SW 1271 (cell line): ENCODE measurements around the gene NOL9.
"Not testable (repeated sequence)": the region's sequence is repeated elsewhere in the genome, so short reads cannot be mapped to it uniquely, and the experiment has no call there.

Experiments
- DNase-seq, 2 experiments: peaks; one replicate each; lab custom pipeline; 2025; lab: John Stamatoyannopoulos, UW

NOL9 gene

DNA sequence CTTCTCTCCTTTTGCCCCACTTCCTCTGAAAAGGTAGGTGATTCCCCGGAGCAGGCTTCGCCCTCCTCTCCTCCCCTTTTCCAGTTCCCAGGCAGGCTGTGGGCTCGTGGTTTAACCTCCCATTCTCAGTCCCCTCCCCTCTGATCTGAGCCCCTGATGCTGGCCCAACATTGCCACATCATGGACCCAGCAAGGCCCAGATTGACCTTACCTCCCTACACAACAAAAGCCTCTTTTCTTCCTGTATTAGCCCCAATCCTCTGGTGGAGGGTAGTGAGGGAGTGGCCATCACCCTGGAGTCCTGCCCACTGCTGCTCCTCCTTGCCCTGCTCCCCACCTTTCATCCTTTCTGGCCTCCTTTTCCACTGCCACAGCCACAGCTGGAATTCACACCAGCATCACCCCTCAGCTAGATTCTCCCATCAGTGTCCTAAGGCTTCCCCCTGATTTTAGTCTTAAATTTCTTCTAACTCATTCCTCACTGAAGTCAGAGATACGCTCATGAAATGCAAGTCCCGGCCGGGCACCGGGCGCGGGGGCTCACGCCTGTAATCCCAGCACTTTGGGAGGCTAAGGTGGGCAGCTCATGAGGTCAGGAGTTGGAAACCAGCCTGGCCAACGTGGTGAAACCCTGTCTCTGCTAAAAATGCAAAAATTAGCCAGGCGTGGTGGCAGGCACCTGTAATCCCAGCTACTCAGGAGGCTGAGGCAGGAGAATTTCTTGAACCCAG lies 18.5 kb upstream of the NOL9 start:
- DNase-seq = no peak

DNA sequence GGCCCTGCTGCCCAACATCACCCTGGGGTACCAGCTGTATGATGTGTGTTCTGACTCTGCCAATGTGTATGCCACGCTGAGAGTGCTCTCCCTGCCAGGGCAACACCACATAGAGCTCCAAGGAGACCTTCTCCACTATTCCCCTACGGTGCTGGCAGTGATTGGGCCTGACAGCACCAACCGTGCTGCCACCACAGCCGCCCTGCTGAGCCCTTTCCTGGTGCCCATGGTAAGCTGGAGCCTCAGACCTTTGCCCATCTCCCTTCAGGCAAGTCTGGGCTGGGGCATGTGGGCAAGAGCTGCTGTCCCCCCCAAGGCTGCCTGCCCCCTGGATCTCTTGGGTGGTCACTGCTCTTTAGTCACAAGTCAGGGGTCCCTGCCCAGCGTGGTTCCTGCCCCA lies 16.7 kb upstream of the NOL9 start:
- DNase-seq = no peak

DNA sequence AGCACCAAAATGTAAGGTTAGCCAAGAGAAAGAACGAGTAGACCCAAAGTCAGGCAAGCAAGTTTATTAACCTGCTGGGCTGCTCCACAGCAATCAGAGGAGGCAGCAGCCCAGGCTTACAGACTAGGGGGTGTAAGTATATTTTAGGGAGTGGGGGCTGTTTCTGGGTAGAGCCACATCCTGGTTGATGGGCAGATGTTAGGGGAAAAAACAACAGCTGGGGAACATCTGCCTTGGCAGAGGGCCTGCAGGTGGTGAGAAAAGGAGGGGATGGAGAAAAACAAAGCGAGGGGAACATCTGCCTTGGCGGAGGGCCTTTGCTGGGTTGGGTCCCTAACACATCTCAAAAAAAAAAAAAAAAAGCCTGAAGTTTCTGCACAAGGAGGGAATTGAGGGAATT lies 15.8 kb upstream of the NOL9 start:
- DNase-seq = no peak

DNA sequence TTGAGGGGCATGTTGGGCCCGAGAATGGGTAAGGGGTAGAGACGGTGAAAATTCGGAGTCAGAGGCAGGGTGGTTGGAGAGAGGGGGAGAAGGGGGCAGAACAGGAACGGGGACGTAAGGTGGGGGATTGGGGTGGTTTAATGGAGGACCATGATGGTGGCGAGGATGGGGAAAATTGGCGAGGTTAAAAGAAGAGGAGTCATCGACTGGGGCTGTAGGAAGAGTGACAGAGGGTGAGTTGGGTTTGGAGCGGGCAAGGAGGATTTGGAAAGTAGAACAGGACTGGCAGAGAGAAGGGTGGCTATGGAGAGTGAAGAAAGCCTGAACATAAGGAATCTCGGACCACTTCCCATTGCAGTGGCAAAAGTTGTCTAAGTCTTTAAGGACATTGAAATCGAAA lies 14.7 kb upstream of the NOL9 start:
- DNase-seq = no peak

DNA sequence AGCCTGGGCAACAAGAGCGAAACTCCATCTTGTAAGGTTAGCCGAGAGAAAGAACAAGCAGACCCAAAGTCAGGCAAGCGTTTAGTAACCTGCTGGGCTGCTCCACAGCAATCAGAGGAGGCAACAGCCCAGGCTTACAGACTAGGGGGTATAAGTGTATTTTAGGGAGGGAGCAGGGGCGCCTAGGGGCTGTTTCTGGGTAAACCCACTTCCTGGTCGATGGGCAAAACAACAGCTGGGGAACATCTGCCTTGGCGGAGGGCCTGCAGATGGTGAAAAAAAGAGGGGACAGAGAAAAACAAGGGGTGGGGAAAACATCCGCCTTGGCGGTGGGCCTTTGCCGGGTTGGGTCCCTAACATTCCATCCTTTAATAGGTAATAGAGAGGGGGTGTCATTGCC lies 6.0 kb upstream of the NOL9 start:
- DNase-seq = no peak

DNA sequence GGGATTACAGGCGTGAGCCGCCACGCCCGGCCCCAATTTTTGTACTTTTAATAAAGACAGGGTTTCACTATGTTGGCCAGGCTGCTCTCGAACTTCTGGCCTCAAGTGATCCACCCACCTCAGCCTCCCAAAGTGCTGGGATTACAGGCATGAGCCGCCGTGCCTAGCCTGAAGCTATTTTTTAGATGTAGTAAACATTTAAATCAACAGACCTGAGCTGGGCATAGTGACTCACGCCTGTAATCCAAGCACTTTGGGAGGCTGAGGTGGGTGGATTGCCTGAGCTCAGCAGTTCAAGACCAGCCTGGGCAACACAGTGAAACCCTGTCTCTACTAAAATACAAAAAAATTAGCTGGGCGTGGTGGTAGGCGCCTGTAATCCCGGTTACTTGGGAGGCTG lies 4.8 kb upstream of the NOL9 start:
- not testable (repeated sequence) for DNase-seq

DNA sequence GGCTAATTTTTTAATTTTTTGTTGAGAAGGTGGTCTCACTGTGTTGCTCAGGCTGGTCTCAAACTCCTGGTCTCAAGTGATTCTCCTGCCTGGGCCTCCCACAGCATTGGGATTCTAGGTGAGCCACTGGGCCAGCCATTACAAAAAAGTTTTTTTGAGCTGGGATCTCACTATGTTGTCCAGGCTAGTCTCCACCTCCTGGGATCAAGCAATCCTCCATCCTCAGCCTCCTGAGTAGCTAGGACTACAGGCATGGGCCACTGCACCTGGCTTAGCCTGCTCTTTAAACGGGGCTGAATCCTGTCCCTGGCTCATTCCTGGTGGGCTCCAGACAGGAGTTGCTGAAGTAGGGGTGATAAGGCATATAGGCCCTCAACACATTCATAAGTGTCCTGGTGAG lies 3.3 kb upstream of the NOL9 start:
- no peak for DNase-seq

DNA sequence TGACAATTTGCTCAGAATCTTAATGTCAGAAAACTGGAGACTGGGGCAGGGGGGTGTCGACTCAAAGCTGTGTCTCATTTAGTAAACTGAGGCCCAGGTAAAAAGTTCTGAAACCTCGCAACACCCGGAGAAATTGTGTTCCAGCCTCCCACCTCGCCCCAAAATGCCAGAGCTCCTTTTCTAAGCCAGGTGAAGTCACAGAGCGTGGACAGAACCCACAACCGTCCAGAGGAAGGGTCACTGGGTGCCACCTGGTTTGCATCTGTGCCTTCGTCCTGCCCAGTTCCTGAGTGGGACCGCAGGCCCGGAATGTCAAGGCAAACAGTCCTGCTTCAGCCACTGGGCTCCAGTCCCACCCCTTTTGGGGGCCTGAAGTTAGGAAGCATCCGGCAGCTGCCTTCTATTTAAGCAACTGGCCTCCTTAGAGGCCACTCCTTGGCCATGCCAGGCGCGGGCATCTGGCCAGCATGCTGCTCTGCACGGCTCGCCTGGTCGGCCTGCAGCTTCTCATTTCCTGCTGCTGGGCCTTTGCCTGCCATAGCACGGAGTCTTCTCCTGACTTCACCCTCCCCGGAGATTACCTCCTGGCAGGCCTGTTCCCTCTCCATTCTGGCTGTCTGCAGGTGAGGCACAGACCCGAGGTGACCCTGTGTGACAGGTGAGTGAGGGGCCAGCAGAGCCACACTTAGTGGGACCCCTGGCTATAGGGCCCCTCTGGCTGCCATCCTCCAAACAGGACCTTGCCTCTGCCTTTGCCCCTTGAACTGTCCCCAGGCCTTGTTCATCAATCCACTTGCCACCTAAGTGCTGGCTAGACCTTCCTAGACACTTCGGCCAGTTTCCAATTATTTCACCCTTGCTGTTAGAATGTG lies 830 bp upstream of the NOL9 start, which contains the start of gene TAS1R1:
TSS of gene TAS1R1 (plus strand) at position 401 of the 872 bp plus-strand sequence. CDS start at position 468, 67 bp downstream.
- DNase-seq = no peak

DNA sequence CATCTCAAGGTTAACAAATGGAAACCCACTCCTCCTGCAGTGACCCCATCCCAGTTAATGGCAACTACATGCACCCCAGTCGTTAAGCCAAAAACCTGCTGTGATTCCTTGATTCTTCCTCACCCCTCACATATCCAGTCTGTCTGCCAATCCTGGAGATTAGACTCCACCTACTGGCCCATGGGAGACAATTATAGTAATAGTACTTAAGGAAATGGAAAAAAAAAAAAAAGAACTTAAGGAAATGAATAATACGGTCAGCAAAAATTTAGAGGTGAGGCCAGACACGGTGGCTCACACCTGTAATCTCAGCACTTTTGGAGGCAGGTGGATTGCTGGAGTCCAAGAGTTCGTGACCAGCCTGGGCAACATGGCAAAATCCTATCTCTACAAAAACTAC lies 7.0 kb downstream of the NOL9 start:
- no peak for DNase-seq

DNA sequence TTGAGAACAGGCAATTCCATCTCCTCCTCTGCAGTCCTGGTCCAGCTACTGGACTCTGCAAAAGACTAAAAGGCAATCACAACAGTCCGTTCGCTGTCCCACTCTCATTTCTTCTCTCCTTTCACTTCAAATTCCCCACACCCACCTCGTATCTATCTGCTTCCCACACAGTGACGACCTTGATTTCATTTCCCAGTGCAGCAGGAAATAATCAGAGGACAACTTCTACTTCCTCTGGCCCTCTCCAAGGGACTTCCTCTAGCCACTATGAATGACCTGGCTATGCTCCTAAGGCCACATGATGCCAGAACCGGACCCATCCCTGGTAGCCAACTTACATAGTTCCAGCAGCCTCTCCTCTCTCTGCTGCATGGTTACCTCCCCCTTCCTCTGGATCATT lies 8.0 kb downstream of the NOL9 start:
- DNase-seq = no peak

DNA sequence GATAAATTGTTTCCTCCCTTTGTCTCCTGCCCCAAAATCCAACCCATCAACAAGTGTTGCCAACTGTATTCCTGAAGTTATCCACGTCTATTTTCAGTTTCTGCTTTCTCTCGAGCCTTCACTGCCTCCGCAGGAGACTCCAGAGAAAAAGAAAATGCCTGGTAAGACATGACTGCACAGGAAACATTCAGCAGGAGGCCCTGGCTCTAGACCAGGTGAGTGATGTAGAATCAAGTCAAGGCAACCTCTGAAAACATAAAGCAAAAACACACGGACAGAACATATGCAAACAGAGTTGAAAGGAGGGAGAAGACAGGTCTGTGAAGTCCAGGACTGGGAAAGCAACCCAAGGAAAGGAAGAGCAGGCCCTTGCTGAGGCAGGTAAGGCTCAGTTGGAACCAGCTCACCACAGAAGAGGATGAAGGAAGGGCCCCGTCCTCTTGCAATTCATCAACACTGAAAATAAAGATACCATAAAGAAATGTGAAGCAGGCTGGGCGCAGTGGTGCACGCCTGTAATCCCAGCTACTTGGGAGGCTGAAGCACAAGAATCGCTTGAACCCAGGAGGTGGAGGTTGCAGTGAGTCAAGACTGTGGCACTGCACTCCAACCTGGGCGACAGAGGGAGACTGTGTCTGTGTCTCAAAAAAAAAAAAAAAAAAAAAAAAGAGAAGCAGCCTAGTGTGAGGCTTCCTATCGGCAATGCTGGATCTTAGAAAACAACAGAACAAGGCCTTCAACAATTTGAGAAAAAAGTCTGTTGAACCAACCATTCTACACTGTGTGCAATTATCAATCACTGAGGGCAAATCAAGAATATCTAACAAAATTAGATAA lies 8.8 kb downstream of the NOL9 start:
- DNase-seq = no peak

DNA sequence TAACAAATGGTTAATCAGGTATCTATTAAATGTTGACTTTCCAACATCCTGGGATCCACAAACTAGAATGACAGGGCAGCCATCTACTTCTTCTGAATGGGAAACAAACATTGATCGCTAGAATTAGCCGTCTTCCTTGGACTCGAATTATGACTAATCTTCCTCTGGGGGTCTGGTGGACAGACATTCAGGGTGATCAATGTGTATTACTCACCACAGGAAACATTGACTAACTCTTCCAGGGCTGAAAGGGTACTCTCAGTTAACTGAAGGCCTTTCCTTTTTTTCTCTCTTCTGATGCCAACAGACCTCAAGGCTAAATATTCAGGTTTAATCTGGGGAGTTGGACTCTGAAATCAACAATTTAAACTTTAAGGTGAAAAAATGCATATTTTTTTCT lies 9.5 kb downstream of the NOL9 start:
- DNase-seq = no peak

DNA sequence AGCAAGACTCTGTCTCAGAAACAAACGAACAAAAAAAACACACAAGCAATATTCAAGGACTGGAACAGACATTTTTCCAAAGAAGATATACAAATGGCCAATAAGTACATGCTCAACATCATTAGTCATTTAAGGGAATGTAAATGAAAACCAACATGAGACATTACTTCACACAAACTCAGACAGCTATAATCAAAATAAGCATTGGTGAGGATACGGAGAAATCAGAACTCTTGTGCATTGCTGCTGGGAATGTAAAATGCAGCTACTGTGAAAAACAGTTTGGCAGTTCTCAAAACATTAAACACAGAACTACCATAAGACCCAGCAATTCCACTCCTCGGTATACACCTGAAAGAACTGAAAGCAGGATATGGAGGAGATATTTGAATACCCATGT lies 15.4 kb downstream of the NOL9 start:
- DNase-seq = no peak

DNA sequence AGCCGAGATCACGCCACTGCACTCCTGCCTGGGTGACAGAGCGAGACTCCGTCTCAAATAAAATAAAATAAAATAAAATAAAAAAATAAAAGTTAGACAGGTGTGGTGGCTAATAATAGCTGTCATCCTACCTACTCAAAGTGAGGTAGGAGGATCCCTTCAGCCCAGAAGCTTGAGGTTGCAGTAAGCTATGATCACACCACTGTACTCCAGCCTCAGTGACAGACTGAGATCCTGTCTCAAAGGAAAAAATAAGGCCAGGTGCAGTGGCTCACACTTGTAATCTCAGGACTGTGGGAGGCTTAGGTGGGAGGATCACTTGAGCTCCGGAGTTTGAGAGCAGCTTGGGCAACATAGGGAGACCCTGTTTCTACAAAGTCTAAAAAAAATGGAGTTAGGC lies 18.0 kb downstream of the NOL9 start:
- no peak for DNase-seq

DNA sequence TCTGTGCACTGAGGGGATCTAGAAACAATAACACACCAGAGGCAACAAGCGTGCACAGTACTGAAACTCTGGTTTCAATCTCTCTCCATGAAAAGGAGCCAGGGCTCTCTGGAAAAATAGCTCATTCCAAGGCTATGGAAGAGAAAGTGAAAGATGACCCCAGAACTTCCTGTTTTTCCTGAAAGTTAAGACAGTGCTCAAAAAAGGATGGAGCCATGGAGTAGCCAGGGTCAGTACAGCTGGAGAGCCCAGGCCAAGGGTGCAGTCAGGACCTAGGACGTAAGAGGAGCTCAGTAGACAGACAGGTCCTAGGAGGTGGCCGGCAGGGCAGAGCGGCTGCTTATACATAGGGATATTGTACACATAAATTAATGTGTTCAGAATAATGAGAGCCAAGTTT lies 19.1 kb downstream of the NOL9 start:
- DNase-seq = no peak

DNA sequence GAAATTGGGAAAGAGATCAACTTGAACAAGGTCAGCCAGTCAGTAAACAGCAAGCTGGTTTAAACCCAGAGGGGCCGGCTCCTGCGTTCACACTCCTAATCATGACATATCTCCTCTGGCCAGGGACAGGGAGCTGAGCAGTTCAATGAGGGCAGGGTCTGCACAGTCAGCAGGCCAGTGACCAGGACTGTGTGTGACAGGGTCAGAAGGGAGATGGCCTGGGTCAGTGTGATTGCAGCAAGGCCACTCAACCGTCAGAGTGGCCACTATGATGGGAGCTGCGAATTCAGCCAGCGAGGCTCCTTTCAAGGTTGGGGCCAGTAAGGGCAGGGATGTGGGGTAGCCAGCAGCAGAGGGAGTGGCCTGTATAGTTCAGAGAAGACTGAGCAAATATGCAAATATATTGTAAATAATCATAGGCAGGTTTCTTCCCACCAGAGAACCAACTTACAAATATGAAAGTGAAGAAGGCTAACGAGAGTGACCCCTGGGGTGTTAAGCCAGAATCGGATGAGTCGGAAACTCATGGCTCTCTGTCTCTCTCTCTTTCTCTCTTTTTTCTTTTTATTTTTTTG lies 20.0 kb downstream of the NOL9 start:
- DNase-seq = no peak

DNA sequence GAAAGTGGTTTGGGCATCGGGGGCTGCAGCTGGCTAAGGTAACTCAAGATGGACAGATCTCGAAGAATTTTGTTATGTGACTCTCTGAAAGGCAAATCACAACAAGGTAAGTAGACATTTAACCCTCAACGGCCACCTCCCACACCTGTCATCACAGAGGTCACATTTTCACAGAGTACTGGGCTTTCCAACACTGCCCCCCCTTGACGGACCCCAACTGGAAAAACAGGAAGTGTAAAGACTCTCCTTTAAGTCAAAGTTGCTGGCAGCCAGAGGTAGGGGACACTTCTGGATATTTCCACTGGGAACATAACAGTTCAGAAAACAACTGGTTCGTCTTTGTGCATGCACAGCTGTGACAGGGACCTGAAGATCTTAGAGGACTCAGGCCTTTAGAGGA lies 22.3 kb downstream of the NOL9 start:
- DNase-seq = no peak

DNA sequence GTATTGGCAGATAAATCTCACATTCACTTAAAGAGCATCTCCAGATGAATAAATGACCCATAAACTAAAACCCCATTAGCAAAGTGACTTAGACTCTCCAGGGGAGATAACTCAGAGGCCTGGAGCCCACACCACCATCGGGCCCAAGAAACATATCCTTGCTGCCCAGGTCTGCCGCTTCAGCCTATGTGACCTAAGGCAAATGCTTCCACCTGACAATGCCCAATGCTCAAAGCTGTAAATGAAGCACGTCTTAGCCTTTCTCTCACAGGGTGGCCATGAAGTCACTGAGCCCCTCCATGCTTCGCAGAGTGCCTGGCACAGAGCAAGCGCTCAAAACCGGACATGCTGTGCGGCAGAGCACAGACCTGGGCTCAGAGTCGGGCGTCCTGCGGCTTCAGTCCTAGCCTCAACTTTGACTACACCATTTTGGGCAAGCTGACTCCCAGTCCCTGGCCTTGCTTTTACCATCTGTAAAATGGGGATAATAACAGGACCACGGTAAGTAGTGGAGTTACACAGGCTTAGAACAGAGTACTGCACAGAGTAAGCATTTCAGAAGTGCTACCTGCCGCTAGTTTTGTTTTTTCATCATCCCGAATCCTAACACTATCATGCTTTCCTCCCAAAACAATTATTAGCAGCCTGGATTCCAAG lies 23.7 kb downstream of the NOL9 start:
- no peak for DNase-seq

DNA sequence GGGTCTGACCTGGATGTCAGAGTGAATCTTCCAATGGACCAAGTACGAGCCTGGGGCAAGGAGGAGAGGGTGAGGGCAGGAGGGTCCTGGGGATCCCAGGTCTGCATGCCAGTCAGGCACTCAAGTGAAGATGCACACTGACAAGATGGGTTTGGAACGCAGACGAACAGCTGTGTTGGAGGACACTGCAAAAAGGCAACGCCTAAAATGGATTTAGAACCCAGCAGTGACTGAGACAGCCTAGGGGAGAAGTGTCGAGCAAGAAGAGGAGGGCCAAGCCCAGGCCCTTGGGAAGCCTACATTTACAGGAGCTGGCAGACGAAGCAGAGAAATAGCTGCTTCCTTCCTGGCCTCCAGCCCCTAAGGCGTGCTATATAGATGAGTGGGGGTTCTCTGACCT lies 25.8 kb downstream of the NOL9 start:
- no peak for DNase-seq

DNA sequence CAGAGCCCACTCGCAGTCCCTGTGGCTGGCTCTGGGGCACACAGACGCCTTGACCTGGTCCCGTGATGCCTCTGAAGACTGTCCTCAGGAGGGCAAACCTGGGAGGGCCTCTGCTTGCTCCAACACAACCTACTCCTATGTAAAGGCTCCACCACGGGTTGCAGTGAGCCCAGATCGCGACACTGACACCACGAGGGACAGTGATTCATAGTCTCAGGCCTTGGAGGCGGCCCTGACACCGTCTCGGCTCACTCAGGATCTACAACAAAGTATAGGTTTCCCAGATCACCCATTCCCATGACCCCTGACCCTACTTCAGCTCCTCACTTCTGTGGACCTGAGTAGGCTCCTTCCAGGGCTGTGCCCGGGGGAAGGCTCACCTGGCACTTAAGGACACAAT lies 28.0 kb downstream of the NOL9 start:
- no peak for DNase-seq

DNA sequence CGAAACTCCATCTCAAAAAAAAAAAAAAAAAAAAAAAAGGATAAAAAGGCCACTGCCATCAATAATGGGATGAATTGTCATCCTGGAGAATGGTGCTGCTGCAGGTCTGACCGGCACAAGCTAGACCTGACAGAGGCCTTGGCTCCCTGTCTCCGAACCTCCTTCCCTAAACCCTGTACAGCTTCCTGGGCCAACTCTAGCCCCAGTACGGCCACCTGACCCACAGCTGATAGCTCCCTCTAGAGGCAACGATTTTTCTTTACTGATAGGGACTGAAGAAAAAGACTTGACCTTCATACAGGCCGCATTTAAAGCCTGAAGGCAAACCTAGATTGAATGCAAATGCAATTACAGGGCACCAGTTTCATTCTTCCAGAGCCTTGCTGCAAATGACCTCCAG lies 30.7 kb downstream of the NOL9 start:
- peak in 1 of 2 experiments; percentile 29 for DNase-seq

DNA sequence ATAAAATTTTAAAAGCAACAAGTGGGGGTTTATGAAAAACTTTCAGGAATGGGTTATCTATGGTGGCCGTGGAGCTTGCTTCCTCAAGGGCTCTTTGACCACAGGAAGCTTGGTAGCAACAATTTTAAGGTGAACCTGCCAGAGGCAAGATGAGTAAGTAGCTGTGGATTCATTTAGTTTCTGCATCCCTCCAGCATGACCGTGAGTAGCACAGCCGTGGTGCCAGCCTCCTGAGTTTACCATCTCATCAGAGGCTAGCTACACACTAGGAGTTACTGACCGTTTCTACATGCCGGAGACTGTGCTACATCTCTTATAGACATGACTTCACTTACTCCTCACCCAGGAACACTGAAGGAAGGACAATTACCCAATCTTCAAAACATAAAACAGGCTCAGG lies 32.8 kb downstream of the NOL9 start:
- DNase-seq = no peak
